GM12865 (cell line): ENCODE measurements around the gene NCL.
"Not testable (repeated sequence)": the region's sequence is repeated elsewhere in the genome, so short reads cannot be mapped to it uniquely, and the experiment has no call there.

Experiments used
- DNase-seq: peaks from one replicate; pipeline ENCODE4 v3.0.0; 2010; ENCODE audit warnings: low read depth
- H3K4me3 ChIP-seq: 2 replicates; pipeline ENCODE4 v1.5.1; 2011; ENCODE audit warnings: mild to moderate bottlenecking, low read depth, low read length, control low read depth
- TF ChIP-seq, protein P1 (sequence below): IDR thresholded peaks from 2 replicates; pipeline ENCODE4 v1.5.1; 2011; ENCODE audit warnings: low read length, control low read depth, low read depth, inconsistent platforms; ENCODE audit not compliant: insufficient read depth; ENCODE audit errors: missing control alignments

Gene NCL

DNA sequence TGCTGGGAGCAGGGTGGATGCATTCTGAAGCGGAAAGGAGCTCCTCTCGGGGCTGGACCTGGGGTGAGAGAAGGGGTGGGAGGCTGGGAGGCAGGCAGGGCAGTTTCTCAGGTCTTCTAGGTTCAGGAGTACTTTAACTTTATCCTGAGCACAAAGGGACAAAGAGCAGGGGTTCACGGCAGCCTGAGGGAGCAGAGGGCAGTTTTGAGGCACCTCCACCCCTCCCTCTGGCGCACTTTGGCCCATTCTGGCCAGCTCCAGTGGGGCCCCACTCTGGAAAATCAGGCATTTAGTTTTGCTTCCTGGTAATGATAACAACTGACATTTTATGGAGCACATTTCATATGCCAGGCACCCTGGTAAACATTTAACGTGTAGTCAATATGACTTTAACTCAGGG, 54.5 kb downstream of the NCL start:
- TF ChIP-seq, protein P1, sequence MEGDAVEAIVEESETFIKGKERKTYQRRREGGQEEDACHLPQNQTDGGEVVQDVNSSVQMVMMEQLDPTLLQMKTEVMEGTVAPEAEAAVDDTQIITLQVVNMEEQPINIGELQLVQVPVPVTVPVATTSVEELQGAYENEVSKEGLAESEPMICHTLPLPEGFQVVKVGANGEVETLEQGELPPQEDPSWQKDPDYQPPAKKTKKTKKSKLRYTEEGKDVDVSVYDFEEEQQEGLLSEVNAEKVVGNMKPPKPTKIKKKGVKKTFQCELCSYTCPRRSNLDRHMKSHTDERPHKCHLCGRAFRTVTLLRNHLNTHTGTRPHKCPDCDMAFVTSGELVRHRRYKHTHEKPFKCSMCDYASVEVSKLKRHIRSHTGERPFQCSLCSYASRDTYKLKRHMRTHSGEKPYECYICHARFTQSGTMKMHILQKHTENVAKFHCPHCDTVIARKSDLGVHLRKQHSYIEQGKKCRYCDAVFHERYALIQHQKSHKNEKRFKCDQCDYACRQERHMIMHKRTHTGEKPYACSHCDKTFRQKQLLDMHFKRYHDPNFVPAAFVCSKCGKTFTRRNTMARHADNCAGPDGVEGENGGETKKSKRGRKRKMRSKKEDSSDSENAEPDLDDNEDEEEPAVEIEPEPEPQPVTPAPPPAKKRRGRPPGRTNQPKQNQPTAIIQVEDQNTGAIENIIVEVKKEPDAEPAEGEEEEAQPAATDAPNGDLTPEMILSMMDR = no peak
- no peak overlapping the region for H3K4me3 ChIP-seq
- DNase-seq = no peak

DNA sequence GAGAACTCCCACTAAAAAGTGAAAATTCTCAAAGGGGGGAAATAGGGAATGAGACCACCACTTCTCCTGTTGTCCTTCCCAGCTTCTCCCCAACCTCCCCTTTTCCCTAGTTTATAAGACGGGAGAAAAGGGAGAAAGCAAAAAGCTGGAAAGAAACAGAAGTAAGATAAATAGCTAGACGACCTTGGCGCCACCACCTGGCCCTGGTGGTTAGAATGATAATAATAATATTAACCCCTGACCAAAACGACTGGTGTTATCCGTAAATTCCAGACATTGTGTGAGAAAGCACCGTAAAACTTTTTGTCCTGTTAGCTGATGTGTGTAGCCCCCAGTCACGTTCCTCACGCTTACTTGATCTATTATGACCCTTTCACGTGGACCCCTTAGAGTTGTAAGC, 56.0 kb downstream of the NCL start:
- H3K4me3 ChIP-seq, DNase-seq: not testable (repeated sequence)

DNA sequence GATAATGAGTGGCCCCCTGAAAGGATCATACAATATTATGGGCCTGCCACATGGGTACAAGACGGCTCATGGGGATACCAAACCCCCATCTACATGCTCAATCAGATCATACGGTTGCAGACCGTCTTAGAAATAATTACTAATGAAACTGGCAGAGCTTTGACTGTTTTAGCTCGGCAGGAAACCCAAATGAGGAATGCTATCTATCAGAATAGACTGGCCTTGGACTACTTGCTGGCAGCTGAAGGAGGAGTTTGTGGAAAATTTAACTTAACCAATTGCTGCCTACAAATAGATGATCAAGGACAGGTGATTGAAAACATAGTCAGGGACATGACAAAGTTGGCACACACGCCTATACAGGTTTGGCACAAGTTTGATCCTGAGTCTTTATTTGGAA, 56.6 kb downstream of the NCL start:
- DNase-seq, H3K4me3 ChIP-seq: not testable (repeated sequence)

DNA sequence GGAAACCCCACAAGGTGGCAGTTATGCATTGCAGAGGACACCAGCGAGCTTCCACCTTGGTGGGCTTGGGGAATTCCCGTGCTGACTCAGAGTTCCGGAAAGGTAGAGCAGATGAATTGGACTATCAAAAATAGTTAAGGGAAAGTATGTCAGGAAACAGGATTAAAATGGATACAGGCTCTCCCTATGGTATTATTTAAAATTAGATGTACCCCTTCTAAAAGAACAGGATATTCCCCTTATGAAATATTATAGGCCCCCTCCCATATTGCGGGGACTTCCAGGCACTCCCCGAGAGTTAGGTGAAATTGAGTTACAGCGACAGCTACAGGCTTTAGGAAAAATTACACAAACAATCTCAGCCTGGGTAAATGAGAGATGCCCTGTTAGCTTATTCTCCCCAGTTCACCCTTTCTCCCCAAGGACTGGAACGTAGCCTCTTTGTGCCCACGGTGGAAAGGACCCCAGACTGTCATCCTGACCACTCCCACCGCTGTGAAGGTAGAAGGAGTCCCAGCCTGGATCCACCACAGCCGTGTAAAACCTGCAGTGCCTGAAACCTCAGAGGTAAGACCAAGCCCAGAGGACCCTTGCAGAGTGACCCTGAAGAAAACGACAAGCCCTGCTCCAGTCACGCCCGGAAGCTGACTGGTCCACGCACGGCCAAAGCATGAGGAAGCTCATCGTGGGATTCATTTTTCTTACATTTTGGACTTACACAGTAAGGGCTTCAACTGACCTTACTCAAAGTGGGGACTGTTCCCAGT, 58.5 kb downstream of the NCL start:
- H3K4me3 ChIP-seq = not testable (repeated sequence)
- TF ChIP-seq, protein P1 = peak; percentile 19
- DNase-seq = peak; percentile 54

DNA sequence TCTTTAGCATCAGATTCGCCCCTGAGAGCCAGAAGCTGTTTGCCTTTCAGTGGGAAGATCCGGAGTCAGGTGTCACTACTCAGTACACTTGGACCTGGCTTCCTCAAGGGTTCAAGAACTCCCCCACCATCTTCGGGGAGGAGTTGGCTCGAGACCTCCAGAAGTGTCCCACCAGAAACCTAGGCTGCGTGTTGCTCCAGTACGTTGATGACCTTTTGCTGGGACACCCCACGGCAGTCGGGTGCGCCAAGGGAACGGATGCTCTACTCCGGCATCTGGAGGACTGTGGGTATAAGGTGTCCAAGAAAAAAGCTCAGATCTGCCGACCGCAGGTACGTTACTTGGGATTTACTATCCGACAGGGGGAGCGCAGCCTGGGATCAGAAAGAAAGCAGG, 60.1 kb downstream of the NCL start:
- DNase-seq, H3K4me3 ChIP-seq: not testable (repeated sequence)
